ENCODE data around the gene SPEM2. TPM values are rescaled to one million over a fixed set of nuclear protein-coding genes. Genes with fewer than 3 reads are reported as not detected.

The SPEM2 gene
- total and polyA plus RNA-seq, 2 of the 8 experiments (the other 6 are each of a cell fraction or from before 2014, with no cell fraction given), result 0.03 TPM; not detected in 1

DNA sequence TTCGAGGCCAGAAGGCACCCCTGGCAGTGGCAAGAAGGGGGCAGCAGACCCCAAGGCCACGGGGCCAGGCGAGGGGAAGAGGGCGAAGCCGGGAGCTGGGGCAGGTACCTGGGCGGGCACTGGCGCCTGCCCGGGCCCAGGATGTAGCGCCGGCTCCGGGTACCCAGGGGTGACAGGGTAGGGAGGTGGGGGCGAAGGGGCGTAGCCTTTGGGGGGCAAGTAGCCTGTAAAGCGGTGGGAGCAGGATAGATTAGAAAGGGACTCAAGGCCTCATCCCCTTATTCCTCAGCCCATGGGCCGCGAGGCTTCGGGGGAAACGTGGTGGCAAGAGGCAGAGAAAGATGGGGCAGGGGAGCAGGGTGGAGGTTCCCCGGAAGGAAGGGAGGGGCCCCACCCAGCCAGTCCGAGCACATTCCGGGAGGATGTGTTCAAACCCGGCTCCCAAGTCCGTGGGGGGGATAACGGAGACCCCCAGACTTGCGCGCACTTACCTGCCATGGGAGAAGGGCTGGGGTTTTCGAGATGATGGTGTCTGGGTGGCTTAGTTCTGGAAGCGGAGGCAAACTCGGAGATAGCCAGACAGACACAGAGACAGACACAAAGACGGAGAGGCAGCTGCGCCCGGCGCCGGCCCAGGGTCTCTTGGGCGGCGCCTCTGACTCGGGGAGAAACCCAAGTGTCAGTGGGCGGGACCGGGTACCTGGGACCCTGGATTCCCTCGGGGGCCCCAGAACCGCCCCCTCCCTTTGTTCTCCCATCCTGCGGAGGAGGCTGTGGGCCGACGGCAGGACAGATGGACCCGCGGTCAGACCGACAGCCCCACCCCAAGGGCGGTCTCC, 31.6 kb upstream of the SPEM2 start:
- no peak for FAIRE-seq
- Histone ChIP-seq H3K23ac (ENCODE audit: insufficient read length) (no peak overlapping the region), H3K79me2 (ENCODE audit: control insufficient read depth in 1 of 2, insufficient read depth in 2 of 2, low read length in 2 of 2) (no peaks in the 10 kb centered on the region), H3K4me3 (ENCODE audit: extremely low read depth in 1 of 4, insufficient read depth in 2 of 4, low read depth in 3 of 4, low read length in 4 of 4) (peak overlapping the region; percentile 69 to 83 (median 72)), H4K91ac (replicated peaks; ENCODE audit: insufficient read length, low read length) (no peak overlapping the region), H3K4me1 (replicated peaks in 1 of 4; ENCODE audit: control insufficient read depth in 3 of 4, insufficient read depth in 4 of 4, low read length in 3 of 4) (peaks cover 0 to 9% (median 3%) of the 10 kb centered on the region in 4 experiments; a peak in 6 of 7 replicates), H2AFZ (ENCODE audit: low read length) (no peak overlapping the region; the same call in 1 of the 2 replicates), H3K9ac (replicated peaks in 1 of 4; ENCODE audit: extremely low read depth in 1 of 4, low read depth in 3 of 4, low read length in 3 of 4) (peak overlapping the region in 2 of 4 experiments; percentile 5 to 26; a peak in 1 of 7 replicates), H3K14ac (ENCODE audit: insufficient read length) (no peak overlapping the region), H4K20me1 (replicated peaks in 1 of 2; ENCODE audit: control insufficient read depth in 1 of 2, insufficient read depth in 2 of 2, low read length in 2 of 2) (peaks cover under 1 to 8% of the 10 kb centered on the region in 2 experiments), H2BK12ac (ENCODE audit: low read depth, low read length) (no peak overlapping the region), H3K9me3 (ENCODE audit: insufficient read depth in 2 of 2, low read depth in 1 of 2, low read length in 1 of 2) (no peaks in the 10 kb centered on the region), H2AK5ac (ENCODE audit: low read depth, low read length) (no peak overlapping the region), H4K8ac (ENCODE audit: extremely low read depth, insufficient read depth, low read length) (no peak overlapping the region; the same call in 1 of the 2 replicates), H3K18ac (ENCODE audit: extremely low read depth, low read length) (peak overlapping the region; percentile 90), H4K5ac (ENCODE audit: insufficient read length, low read depth, low read length) (peak overlapping the region; percentile 67), H2BK120ac (replicated peaks; ENCODE audit: low read depth, low read length) (no peak overlapping the region), H3K27me3 (replicated peaks in 1 of 4; ENCODE audit: control insufficient read depth in 3 of 4, extremely low read depth in 1 of 4, insufficient read depth in 3 of 4, low read length in 3 of 4) (no peaks in the 10 kb centered on the region), H3K79me1 (ENCODE audit: low read depth, low read length) (no peaks in the 10 kb centered on the region; the same call in 1 of the 2 replicates), H3K4ac (replicated peaks; ENCODE audit: insufficient read length, low read depth, low read length) (no peak overlapping the region), H3K4me2 (ENCODE audit: insufficient read depth in 1 of 2, low read depth in 2 of 2, low read length in 2 of 2) (peak overlapping the region; percentile 91 to 95), H3K23me2 (ENCODE audit: low read depth, low read length) (peaks cover 14% of the 10 kb centered on the region; the same call in 1 of the 2 replicates), H2BK15ac (ENCODE audit: low read length) (no peak overlapping the region), H3K36me3 (ENCODE audit: control insufficient read depth in 2 of 4, insufficient read depth in 4 of 4, low read length in 3 of 4) (peaks cover 0 to 24% (median 10%) of the 10 kb centered on the region in 4 experiments; a peak in 5 of 8 replicates), H3K27ac (ENCODE audit: low read depth, low read length) (no peak overlapping the region), H2BK5ac (ENCODE audit: low read depth, low read length) (peak overlapping the region; percentile 75; the same call in 1 of the 2 replicates), H3K56ac (replicated peaks; ENCODE audit: insufficient read length, low read depth, low read length) (peak overlapping the region; percentile 40), H2BK20ac (ENCODE audit: low read length) (no peak overlapping the region)
- DNase-seq (ENCODE audit: low read depth in 1 of 2, low spot score in 2 of 2), result peak in 1 of 2 experiments; percentile 78
- WGBS, 2 experiments (ENCODE audit: extremely low coverage in 1 of 2, insufficient coverage in 1 of 2, insufficient read length in 1 of 2, insufficient replicate concordance in 2 of 2, low coverage in 1 of 2, low lambda C conversion rate in 2 of 2, missing lambda C conversion rate in 1 of 2), result 3% methylated on average over 32 of the region's 48 CpGs; no CpG with 5 or more reads in 1 of the 2 experiments
- ChIA-PET POLR2A (ENCODE audit: partially characterized antibody) (interaction anchor here (0.9 to 4.9 kb wide), 9 partner anchors 9 to 159 kb away, joined by 3 to 29 read pairs (median 4); partner anchors contain the start of genes TMEM256 and TNK1), CTCF (ENCODE audit: partially characterized antibody) (interaction anchor here (0.6 to 2.6 kb wide), 12 partner anchors 10 to 196 kb away, joined by 3 to 9 read pairs (median 4); partner anchors contain the start of genes KCTD11, SOX15 and SPEM1)
- TF ChIP-seq CTBP2 (IDR thresholded peaks at IDR 0.05; ENCODE audit: borderline replicate concordance, insufficient read depth, insufficient read length, low read length) (no peak), POLR2A (IDR thresholded peaks at IDR 0.05; ENCODE audit: control extremely low read depth in 1 of 2, low read depth in 2 of 2, low read length in 2 of 2) (0 out of 3 replicates have a peak, but pooled peaks of 1 of the 2 experiments have one; percentile 0), PHF8 (conservative IDR thresholded peaks at IDR 0.05; ENCODE audit: low read depth, low read length) (0 out of 2 replicates have a peak, but pooled peaks have one; percentile 4), RNF2 (IDR thresholded peaks at IDR 0.05; ENCODE audit: borderline replicate concordance, low read depth, low read length, missing control alignments, poor library complexity, severe bottlenecking) (no peak), SUZ12 (IDR thresholded peaks at IDR 0.05; ENCODE audit: low read length) (no peak), RAD21 (IDR thresholded peaks at IDR 0.05 in 1 of 2, conservative IDR thresholded peaks at IDR 0.05 in 1 of 2; ENCODE audit: low read depth in 2 of 2, low read length in 2 of 2) (peak; percentile 69 to 82)
- TF ChIP-seq, protein P1, sequence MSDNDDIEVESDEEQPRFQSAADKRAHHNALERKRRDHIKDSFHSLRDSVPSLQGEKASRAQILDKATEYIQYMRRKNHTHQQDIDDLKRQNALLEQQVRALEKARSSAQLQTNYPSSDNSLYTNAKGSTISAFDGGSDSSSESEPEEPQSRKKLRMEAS (IDR thresholded peaks at IDR 0.05), result peak; percentile 80; the same call in 1 of the 2 replicates

Data from H1 (cell line).